B cell (primary cell): ENCODE data around the gene C5. TPM values are rescaled to one million over a fixed set of nuclear protein-coding genes. Genes with fewer than 3 reads are reported as not detected.
A peak's percentile ranks its signal among the peaks of the same experiment; 100 is the strongest.

ENCODE experiments used
- ATAC-seq: fragments of 200-7000 bp; cut with Tn5 transposase; one replicate; pipeline ENCODE4 v1.10.0; 2021; ENCODE audit warnings: low read depth, mild to moderate bottlenecking, moderate number of reproducible peaks, moderate library complexity
- CTCF ChIA-PET: fragments of 350-600 bp; sonication (Branson Sonifier 250); formaldehyde crosslinking; loops from one replicate; lab custom pipeline; 2021; ENCODE audit warnings: antibody characterized with exemption, inconsistent platforms; lab: Charles Lee
- POLR2A ChIA-PET: fragments of 350-600 bp; sonication (Branson Sonifier 250); formaldehyde crosslinking; loops from one replicate; lab custom pipeline; 2021; ENCODE audit warnings: antibody characterized with exemption; lab: Charles Lee
- DNase-seq: peaks from one replicate; pipeline ENCODE4 v3.0.0; 2013
- H2AFZ ChIP-seq: 2 replicates; pipeline ENCODE4 v1.6.1; 2012; ENCODE audit warnings: mild to moderate bottlenecking, low read depth, low read length; ENCODE audit not compliant: insufficient read depth, poor library complexity, severe bottlenecking
- H3K27ac ChIP-seq, 2 donors: 1 replicate in 1 of 2; 2 replicates in 1 of 2; pipeline ENCODE4 v1.5.1; 2012 to 2013; ENCODE audit warnings: low read length in 2 of 2, mild to moderate bottlenecking in 2 of 2, moderate library complexity in 1 of 2
- H3K27me3 ChIP-seq, 4 experiments: fragments of 200-600 bp in 1 of 4; sonication (generic) in 1 of 4; replicated peaks in 1 of 4; 1 replicate in 2 of 4; 2 replicates in 2 of 4; pipeline versions ENCODE4 v1.6.1 to v1.7.0; 2013 to 2016; ENCODE audit warnings: low read length in 3 of 4, mild to moderate bottlenecking in 2 of 4, mixed read lengths in 1 of 4, moderate library complexity in 1 of 4; ENCODE audit not compliant: insufficient read depth in 4 of 4, control insufficient read depth in 3 of 4; ENCODE audit errors: control extremely low read depth in 1 of 4
- H3K36me3 ChIP-seq, 2 experiments: replicated peaks in 1 of 2; 1 replicate in 1 of 2; 2 replicates in 1 of 2; pipeline versions ENCODE4 v1.6.1 to v1.7.1; 2013; ENCODE audit warnings: low read length in 1 of 2; ENCODE audit not compliant: insufficient read depth in 2 of 2, control insufficient read depth in 1 of 2; ENCODE audit errors: control extremely low read depth in 1 of 2, extremely low read depth in 1 of 2
- H3K4me1 ChIP-seq, 2 donors: fragments of 200-600 bp in 1 of 2; sonication (generic) in 1 of 2; 1 replicate in 1 of 2; 2 replicates in 1 of 2; pipeline versions ENCODE4 v1.5.1 to v1.6.1; 2013 to 2017; ENCODE audit warnings: low read length in 2 of 2; ENCODE audit not compliant: control insufficient read depth in 2 of 2, insufficient read depth in 2 of 2
- H3K4me2 ChIP-seq: replicated peaks from 2 replicates; pipeline ENCODE3; 2012; ENCODE audit warnings: mild to moderate bottlenecking, low read depth, low read length; ENCODE audit not compliant: poor library complexity, severe bottlenecking
- H3K4me3 ChIP-seq, 5 experiments: fragments of 200-600 bp in 1 of 5; sonication (generic) in 1 of 5; 1 replicate in 3 of 5; 2 replicates in 2 of 5; pipeline versions ENCODE4 v1.5.1 to v1.7.0; 2011 to 2016; ENCODE audit warnings: low read length in 4 of 5, mild to moderate bottlenecking in 4 of 5, low read depth in 2 of 5, control low read depth in 1 of 5, moderate library complexity in 1 of 5; ENCODE audit not compliant: insufficient read depth in 1 of 5; ENCODE audit errors: control extremely low read depth in 1 of 5, extremely low read depth in 1 of 5
- H3K79me2 ChIP-seq: fragments of 200-600 bp; sonication (generic); one replicate; pipeline ENCODE4 v1.6.0; 2016; ENCODE audit warnings: low read length; ENCODE audit not compliant: control insufficient read depth, insufficient read depth
- H3K9ac ChIP-seq: fragments of 200-600 bp; sonication (generic); 2 replicates; pipeline ENCODE4 v1.6.1; 2017; ENCODE audit warnings: mild to moderate bottlenecking, low read length, moderate library complexity
- H3K9me3 ChIP-seq, 3 donors: one replicate each; pipeline versions ENCODE4 v1.6.1 to v1.7.1; 2013; ENCODE audit warnings: low read length in 2 of 3; ENCODE audit not compliant: control insufficient read depth in 2 of 3, insufficient read depth in 1 of 3; ENCODE audit errors: control extremely low read depth in 1 of 3
- H4K20me1 ChIP-seq: 2 replicates; pipeline ENCODE4 v1.6.0; 2012; ENCODE audit warnings: mild to moderate bottlenecking, low read length; ENCODE audit not compliant: insufficient read depth, control insufficient read depth, poor library complexity, severe bottlenecking
- H3K27ac Mint-ChIP-seq: one replicate; pipeline ENCODE4 v1.8.0; 2021; ENCODE audit warnings: mixed read lengths
- H3K27me3 Mint-ChIP-seq: one replicate; pipeline ENCODE4 v1.8.0; 2021; ENCODE audit warnings: mixed read lengths
- H3K4me1 Mint-ChIP-seq: one replicate; pipeline ENCODE4 v1.8.0; 2021; ENCODE audit warnings: mixed read lengths
- H3K4me3 Mint-ChIP-seq: one replicate; pipeline ENCODE4 v1.8.0; 2021; ENCODE audit warnings: mixed read lengths
- H3K9me3 Mint-ChIP-seq: one replicate; pipeline ENCODE4 v1.8.0; 2022; ENCODE audit warnings: mixed read lengths; ENCODE audit not compliant: insufficient read depth
- CTCF ChIP-seq: fragments of 200-600 bp; IDR thresholded peaks from one replicate; pipeline ENCODE4 v1.8.0; 2022; ENCODE audit warnings: antibody characterized with exemption, mild to moderate bottlenecking
- EZH2 ChIP-seq: IDR thresholded peaks from 2 replicates; pipeline ENCODE4 v1.6.1; 2012; ENCODE audit warnings: borderline replicate concordance, low read depth, mild to moderate bottlenecking, moderate library complexity, low read length; ENCODE audit not compliant: insufficient read depth, poor library complexity, severe bottlenecking
- WGBS: methylation state at CpG from one replicate; pipeline ENCODE4 v1.1.5; 2013; ENCODE audit warnings: missing lambda C conversion rate; ENCODE audit not compliant: insufficient coverage; 5-methylcytosine and 5-hydroxymethylcytosine counted together
- intact Hi-C: fragments of 100-400 bp; cut with micrococcal nuclease; formaldehyde crosslinking; loops from one replicate; pipeline ENCODE4 v1.10.0; 2022
- polyA plus RNA-seq: library from polyadenylated mRNA; depleted of rRNA; stranded (reverse); fragments of >200 nt; gene quantifications from 2 replicates; pipeline ENCODE4 v1.2.3, GENCODE V29; 2012
- total RNA-seq, 2 donors: library from RNA; stranded (reverse); fragments of 120-200 nt in 1 of 2; gene quantifications; 1 replicate in 1 of 2; 2 replicates in 1 of 2; pipeline versions ENCODE4 v1.2.3 to v1.2.4, GENCODE V29; 2013 to 2022

C5 gene
- total and polyA plus RNA-seq, 2 donors (not counting 1 experiment from before 2014, with no cell fraction given) = 2.7 to 10.4 TPM

- Histone ChIP-seq H3K4me3 (peak overlapping the region in 4 of 5 experiments; percentile 56 to 82 (median 72)), H2AFZ (peak overlapping the region; percentile 76), H3K4me1 (peaks cover 69 to 89% of the 10 kb centered on the region in 2 donors), H3K27ac (peak overlapping the region; percentile 90 to 99), H3K9ac (peak overlapping the region; percentile 82), H3K36me3 (no peaks in the 10 kb centered on the region), H4K20me1 (no peaks in the 10 kb centered on the region), H3K4me2 (peak overlapping the region; percentile 98), H3K79me2 (peaks cover 4% of the 10 kb centered on the region), H3K27me3 (no peaks in the 10 kb centered on the region), H3K9me3 (no peaks in the 10 kb centered on the region)
- H3K9me3 Mint-ChIP-seq = no peaks in the 10 kb centered on the region
- ChIA-PET CTCF (no interaction called here), POLR2A (interaction anchor here (1.3 to 3.2 kb wide), 2 partner anchors 16 to 35 kb away, joined by 3 to 14 read pairs; no protein-coding TSS in a partner anchor)
- TF ChIP-seq EZH2 (no peak), CTCF (no peak)
- peak overlapping the region; percentile 80 for H3K4me3 Mint-ChIP-seq
- ATAC-seq (no peak), DNase-seq (no peak)
- peaks cover 82% of the 10 kb centered on the region for H3K4me1 Mint-ChIP-seq
- intact Hi-C loops = loop anchor here (2.0 to 5.0 kb wide), 2 partner anchors 135 to 144 kb away; partner anchors contain the start of genes CNTRL and FBXW2
- H3K27ac Mint-ChIP-seq = peak overlapping the region; percentile 89
- 38% methylated on average over 14 of the region's 14 CpGs for WGBS
- H3K27me3 Mint-ChIP-seq = no peaks in the 10 kb centered on the region
These were observed 122.0 kb downstream of the C5 start for GRCh38 chr9:120928015-120928482.
